Measurements from ENCODE around the gene PTTG1IP.

The PTTG1IP gene

GRCh38 chr21:44823179-44823660, 50.3 kb downstream of the PTTG1IP start:
- no peak overlapping the region for H3K4me3 ChIP-seq (ENCODE audit: low read depth, low read length)
- no peak for TF ChIP-seq CTCF (conservative IDR thresholded peaks at IDR 0.05; ENCODE audit: low read depth, low read length)
- no peak for DNase-seq (ENCODE audit: low read depth)

- no peak overlapping the region for H3K4me3 ChIP-seq (ENCODE audit: low read depth, low read length)
- no peak for DNase-seq (ENCODE audit: low read depth)
- TF ChIP-seq CTCF (conservative IDR thresholded peaks at IDR 0.05; ENCODE audit: low read depth, low read length): no peak
These were observed 50.9 kb downstream of the PTTG1IP start for GRCh38 chr21:44822484-44823178.

GRCh38 chr21:44820851-44821250, 52.6 kb downstream of the PTTG1IP start:
- peak; percentile 46 for DNase-seq (ENCODE audit: low read depth)
- H3K4me3 ChIP-seq (ENCODE audit: low read depth, low read length): no peak overlapping the region
- TF ChIP-seq CTCF (conservative IDR thresholded peaks at IDR 0.05; ENCODE audit: low read depth, low read length): no peak

- H3K4me3 ChIP-seq (ENCODE audit: low read depth, low read length): no peak overlapping the region
- no peak for DNase-seq (ENCODE audit: low read depth)
- TF ChIP-seq CTCF (conservative IDR thresholded peaks at IDR 0.05; ENCODE audit: low read depth, low read length): no peak
These were observed 53.9 kb downstream of the PTTG1IP start for GRCh38 chr21:44819283-44820243.

GRCh38 chr21:44818640-44819011, 54.9 kb downstream of the PTTG1IP start:
- no peak for TF ChIP-seq CTCF (conservative IDR thresholded peaks at IDR 0.05; ENCODE audit: low read depth, low read length)
- DNase-seq (ENCODE audit: low read depth): no peak
- H3K4me3 ChIP-seq (ENCODE audit: low read depth, low read length): peak overlapping the region; percentile 69

- no peak for TF ChIP-seq CTCF (conservative IDR thresholded peaks at IDR 0.05; ENCODE audit: low read depth, low read length)
- peak within 1 kb of the TSS; percentile 69 for H3K4me3 ChIP-seq (ENCODE audit: low read depth, low read length)
- DNase-seq (ENCODE audit: low read depth): peak; percentile 83
These were observed 55.4 kb downstream of the PTTG1IP start, which contains the start of gene SUMO3 for GRCh38 chr21:44817914-44818639. TSS of gene SUMO3 (minus strand) at chr21:44818062. CDS start at chr21:44817968, 94 bp downstream.

Data from choroid plexus epithelial cell (primary cell).